Esophagus squamous epithelium (tissue), 4 donors: ENCODE measurements around the gene HOXD8.

Experiments
- POLR2A ChIP-seq, 4 donors: fragments of 450-650 bp; IDR thresholded peaks; one replicate each; pipeline ENCODE4 v1.6.1; 2017; ENCODE audit warnings: antibody characterized with exemption in 4 of 4, mild to moderate bottlenecking in 4 of 4, moderate library complexity in 3 of 4
- TF ChIP-seq, protein P1 (sequence below), 6 experiments: fragments of 450-650 bp in 4 of 6; fragments of 200-600 bp in 2 of 6; sonication (generic) in 2 of 6; IDR thresholded peaks; one replicate each; pipeline ENCODE4 v1.5.1; 2016 to 2019; ENCODE audit warnings: antibody characterized with exemption in 6 of 6, mild to moderate bottlenecking in 4 of 6, moderate library complexity in 4 of 6

DNA sequence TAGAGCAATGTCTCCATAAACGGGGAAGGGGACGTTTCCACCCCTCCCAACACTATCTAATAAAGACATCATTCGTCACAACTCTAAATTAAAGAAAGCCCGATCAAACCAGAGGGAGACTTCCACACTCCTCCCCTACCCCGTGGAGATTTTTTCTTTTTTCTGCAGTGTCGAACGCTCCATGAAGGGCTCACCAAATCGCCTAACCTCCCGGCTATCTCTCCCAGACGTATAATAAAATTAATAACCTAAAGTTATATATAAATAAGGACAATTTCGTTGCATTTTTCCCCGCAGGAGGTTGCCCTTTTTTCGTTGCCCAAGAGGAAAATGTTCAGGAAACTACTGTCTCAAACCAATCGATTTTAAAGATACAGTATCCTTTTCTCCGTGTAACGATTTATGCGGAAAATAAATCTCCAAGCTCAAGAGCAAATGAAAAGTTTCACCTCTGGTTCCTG lies 48.1 kb upstream of the HOXD8 start:
- TF ChIP-seq, protein P1, sequence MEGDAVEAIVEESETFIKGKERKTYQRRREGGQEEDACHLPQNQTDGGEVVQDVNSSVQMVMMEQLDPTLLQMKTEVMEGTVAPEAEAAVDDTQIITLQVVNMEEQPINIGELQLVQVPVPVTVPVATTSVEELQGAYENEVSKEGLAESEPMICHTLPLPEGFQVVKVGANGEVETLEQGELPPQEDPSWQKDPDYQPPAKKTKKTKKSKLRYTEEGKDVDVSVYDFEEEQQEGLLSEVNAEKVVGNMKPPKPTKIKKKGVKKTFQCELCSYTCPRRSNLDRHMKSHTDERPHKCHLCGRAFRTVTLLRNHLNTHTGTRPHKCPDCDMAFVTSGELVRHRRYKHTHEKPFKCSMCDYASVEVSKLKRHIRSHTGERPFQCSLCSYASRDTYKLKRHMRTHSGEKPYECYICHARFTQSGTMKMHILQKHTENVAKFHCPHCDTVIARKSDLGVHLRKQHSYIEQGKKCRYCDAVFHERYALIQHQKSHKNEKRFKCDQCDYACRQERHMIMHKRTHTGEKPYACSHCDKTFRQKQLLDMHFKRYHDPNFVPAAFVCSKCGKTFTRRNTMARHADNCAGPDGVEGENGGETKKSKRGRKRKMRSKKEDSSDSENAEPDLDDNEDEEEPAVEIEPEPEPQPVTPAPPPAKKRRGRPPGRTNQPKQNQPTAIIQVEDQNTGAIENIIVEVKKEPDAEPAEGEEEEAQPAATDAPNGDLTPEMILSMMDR (IDR thresholded peaks at IDR 0.05), result no peak
- no peak for TF ChIP-seq POLR2A (IDR thresholded peaks at IDR 0.05)
